ENCODE measurements around the gene BEX5. TPM values are rescaled to one million over a fixed set of nuclear protein-coding genes. Genes with fewer than 3 reads are reported as not detected.
"Not testable (repeated sequence)": the region's sequence is repeated elsewhere in the genome, so short reads cannot be mapped to it uniquely, and the experiment has no call there.

BEX5 gene
- total RNA-seq (1 to 10 TPM; 4.7 to 4.9 TPM), polyA plus RNA-seq (ENCODE audit: insufficient read length in 6 of 6) (1 to 10 TPM; 1.4 to 3.4 (median 2.4) TPM)
- long read RNA-seq, donor 1, partial matches to known transcripts: 0 of 3 reads
- long read RNA-seq, donor 1, other reads (novel, unspliced or antisense): 0 of 3 reads
- long read RNA-seq, donor 2, partial matches to known transcripts: 0 of 2 reads
- long read RNA-seq, donor 2, other reads (novel, unspliced or antisense): 0 of 2 reads
- long read RNA-seq, donor 3, partial matches to known transcripts: 0 of 1 reads
- long read RNA-seq, donor 3, other reads (novel, unspliced or antisense): 0 of 1 reads
- long read RNA-seq, donor 4, partial matches to known transcripts: 0 of 6 reads
- long read RNA-seq, donor 4, other reads (novel, unspliced or antisense): 2 of 6 reads
- long read RNA-seq, donor 5, transcript BEX5-201 (3 exons, 857 nt): major isoform, 5 of 5 reads
- long read RNA-seq, donor 5, partial matches to known transcripts: 0 of 5 reads
- long read RNA-seq, donor 5, other reads (novel, unspliced or antisense): 0 of 5 reads
- long read RNA-seq, donor 6, partial matches to known transcripts: 0 of 4 reads
- long read RNA-seq, donor 6, other reads (novel, unspliced or antisense): 0 of 4 reads
- long read RNA-seq, donor 7: 0 reads
- long read RNA-seq, donor 8: 0 reads
- long read RNA-seq, donor 9: 0 reads
- long read RNA-seq, donor 10, partial matches to known transcripts: 0 of 3 reads
- long read RNA-seq, donor 10, other reads (novel, unspliced or antisense): 0 of 3 reads
- long read RNA-seq, donor 11, transcript BEX5-201 (3 exons, 857 nt): major isoform, 85 of 107 reads
- long read RNA-seq, donor 11, partial matches to known transcripts: 22 of 107 reads
- long read RNA-seq, donor 11, other reads (novel, unspliced or antisense): 0 of 107 reads
- long read RNA-seq, donor 12, partial matches to known transcripts: 0 of 2 reads
- long read RNA-seq, donor 12, other reads (novel, unspliced or antisense): 0 of 2 reads

DNA sequence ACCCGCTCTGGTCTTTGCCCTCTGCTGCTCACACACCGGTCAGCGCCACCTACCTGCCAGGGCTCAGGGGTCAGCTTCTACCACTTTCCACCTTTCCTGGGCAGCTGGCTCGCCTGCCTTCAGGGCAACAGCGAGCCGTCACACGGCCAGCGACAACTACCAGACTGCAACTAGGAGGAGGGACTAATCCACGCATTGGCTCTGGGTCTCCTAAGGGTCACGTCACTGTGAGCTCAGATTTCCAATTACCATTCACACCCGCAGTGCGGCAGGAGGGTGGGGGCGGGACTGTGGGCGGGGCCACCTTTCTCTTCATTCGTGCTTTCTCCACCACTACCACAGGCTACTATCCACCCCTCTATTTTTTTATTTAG lies at the start of gene BEX5:
TSS of gene BEX5 (minus strand) at position 172 of the 374 bp plus-strand sequence. CDS start 1,712 bp downstream, outside the sequence.
- H3K27ac ChIP-seq: no peak within 1 kb of the TSS
- peak; percentile 98 for ATAC-seq
- intact Hi-C loops (cut with DNase I): no loop called here

DNA sequence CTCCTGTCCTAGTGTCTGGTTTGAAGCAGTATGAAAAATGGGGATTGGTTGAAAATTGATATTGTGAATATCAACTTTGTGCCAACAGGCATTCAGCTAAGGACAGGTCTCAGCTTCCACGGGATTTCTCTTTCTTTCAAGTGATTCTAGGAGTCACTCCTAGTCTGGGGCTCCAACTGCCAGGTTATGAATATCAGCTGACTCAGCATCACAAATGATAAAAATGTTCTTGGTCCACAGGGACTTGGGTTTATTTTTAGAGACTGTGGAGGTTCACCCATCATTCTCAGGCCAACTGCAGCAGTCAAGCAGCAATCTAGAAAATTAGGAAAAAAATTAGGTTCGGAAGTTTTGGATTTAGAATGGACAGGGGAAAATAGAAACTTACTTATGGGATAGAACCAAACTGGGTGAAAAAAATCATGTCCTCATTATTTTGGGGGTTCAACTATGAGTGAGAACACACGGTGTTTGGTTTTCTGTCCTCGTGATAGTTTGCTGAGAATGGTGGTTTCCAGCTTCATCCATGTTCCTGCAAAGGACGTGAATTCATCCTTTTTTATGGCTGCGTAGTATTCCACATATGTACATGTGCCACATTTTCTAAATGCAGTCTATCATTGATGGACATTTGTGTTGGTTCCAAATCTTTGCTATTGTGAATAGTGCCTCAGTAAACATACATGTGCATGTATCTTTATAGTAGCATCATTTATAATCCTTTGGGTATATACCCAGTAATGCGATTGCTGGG lies 30.4 kb upstream of the BEX5 start:
- intact Hi-C loops (cut with DNase I): no loop called here

More for the DNA sequence above, at the start of gene BEX5:
- Histone ChIP-seq H3K36me3 (no peaks in the 10 kb centered on the region), H3K27me3 (peaks cover 0 to 13% of the 10 kb centered on the region in 2 donors), H3K4me1 (no peaks in the 10 kb centered on the region), H3K9me3 (no peaks in the 10 kb centered on the region), H3K4me3 (peak within 1 kb of the TSS; percentile 27 to 42)
- TF ChIP-seq, protein P1, sequence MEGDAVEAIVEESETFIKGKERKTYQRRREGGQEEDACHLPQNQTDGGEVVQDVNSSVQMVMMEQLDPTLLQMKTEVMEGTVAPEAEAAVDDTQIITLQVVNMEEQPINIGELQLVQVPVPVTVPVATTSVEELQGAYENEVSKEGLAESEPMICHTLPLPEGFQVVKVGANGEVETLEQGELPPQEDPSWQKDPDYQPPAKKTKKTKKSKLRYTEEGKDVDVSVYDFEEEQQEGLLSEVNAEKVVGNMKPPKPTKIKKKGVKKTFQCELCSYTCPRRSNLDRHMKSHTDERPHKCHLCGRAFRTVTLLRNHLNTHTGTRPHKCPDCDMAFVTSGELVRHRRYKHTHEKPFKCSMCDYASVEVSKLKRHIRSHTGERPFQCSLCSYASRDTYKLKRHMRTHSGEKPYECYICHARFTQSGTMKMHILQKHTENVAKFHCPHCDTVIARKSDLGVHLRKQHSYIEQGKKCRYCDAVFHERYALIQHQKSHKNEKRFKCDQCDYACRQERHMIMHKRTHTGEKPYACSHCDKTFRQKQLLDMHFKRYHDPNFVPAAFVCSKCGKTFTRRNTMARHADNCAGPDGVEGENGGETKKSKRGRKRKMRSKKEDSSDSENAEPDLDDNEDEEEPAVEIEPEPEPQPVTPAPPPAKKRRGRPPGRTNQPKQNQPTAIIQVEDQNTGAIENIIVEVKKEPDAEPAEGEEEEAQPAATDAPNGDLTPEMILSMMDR (IDR thresholded peaks at IDR 0.05): no peak
- DNase-seq: peak in 3 of 4 donors; percentile 51 to 79 (median 60)

DNA sequence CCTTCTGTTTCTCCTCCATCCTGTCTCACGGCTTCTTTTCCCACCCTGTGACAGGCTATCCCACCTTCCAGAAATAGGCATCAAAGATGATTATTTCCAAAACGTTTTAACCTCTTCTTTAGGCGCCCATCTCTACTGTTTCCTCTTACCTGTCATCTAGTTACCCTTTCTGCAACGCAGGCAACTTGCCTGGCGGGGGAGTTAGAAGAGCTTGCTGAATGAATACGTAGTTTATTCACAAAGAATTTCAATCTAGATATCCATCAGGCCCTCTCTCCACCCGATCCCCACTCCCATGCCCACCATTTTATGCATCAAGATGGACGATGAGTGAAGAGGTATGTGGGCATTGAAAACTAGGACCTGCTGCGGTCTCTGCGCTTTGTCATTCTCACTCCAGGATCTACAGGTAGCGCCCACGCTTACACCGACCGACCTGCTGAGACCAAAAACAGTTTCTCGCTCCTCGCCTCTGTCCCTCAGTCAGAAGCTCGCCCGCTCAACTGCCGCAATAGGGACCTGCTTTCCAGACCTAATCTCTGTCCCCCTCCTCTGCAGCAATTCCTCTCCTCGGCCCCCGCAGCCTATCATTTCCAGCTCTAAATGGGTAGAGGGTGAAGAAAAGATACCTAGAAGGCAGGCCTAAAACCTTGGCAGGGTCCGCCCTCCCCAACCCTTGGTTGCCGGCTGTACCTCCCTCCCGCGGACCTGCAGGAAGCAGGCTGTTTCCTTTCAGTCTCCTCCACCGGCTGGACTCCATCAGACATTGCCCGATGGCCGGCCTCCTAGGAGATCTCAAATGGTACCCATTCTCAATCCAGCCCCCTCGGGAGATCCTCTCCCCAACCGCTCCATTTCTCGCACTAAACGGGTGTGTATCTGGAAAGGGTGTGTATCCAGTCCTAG lies 624 bp downstream of the BEX5 start:
- peaks cover 0 to 13% of the 10 kb centered on the region in 2 donors for H3K27me3 ChIP-seq
- TF ChIP-seq, protein P1 (IDR thresholded peaks at IDR 0.05): no peak
- H3K9me3 ChIP-seq: no peaks in the 10 kb centered on the region
- DNase-seq (peak in 1 of 4 donors; percentile 45), ATAC-seq (peak; percentile 66)
- no peaks in the 10 kb centered on the region for H3K4me1 ChIP-seq
- intact Hi-C loops (cut with DNase I): no loop called here
- H3K4me3 ChIP-seq: peak overlapping the region; percentile 27 to 42
- no peaks in the 10 kb centered on the region for H3K36me3 ChIP-seq
- H3K27ac ChIP-seq: no peak overlapping the region

More for the DNA sequence above, 30.4 kb upstream of the BEX5 start:
- Histone ChIP-seq H3K4me3 (no peak overlapping the region), H3K9me3 (peaks cover 0 to under 1% of the 10 kb centered on the region in 2 donors), H3K27ac (no peak overlapping the region), H3K36me3 (no peaks in the 10 kb centered on the region), H3K4me1 (no peaks in the 10 kb centered on the region), H3K27me3 (no peaks in the 10 kb centered on the region)
- DNase-seq: no peak
- TF ChIP-seq, protein P1 (IDR thresholded peaks at IDR 0.05): no peak
- no peak for ATAC-seq

- peak overlapping the region in 1 of 2 donors; percentile 42 for H3K4me3 ChIP-seq
- H3K9me3 ChIP-seq: no peaks in the 10 kb centered on the region
- no peaks in the 10 kb centered on the region for H3K4me1 ChIP-seq
- peaks cover 0 to 13% of the 10 kb centered on the region in 2 donors for H3K27me3 ChIP-seq
- ATAC-seq: peak; percentile 26
- intact Hi-C loops (cut with DNase I): no loop called here
- H3K27ac ChIP-seq: no peak overlapping the region
- TF ChIP-seq, protein P1 (IDR thresholded peaks at IDR 0.05): no peak
- no peak for DNase-seq
- H3K36me3 ChIP-seq: no peaks in the 10 kb centered on the region
Measured at GRCh38 chrX:102154218-102154860, 1.4 kb downstream of the BEX5 start.

DNA sequence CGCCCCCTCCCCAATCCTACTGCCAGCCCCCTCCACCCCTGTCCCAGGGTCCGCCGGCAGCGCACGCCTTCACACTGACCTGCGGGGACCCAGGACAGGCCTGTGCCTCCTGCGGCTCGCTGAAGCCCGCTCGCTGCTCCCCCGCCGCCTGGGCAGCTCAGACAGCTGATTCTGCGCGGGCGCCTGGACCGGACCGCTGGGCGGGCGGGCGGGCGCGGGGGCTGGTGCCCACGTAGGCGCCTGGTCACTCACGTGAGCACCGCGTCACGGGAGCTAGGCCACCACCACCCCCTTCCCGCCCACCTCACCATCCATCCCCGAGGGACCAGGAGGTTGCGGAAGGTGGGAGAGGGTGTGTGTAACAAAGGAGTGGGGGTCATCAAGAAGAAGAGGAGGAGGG lies 13.5 kb downstream of the BEX5 start, which contains the start of gene TCEAL6:
TSS of gene TCEAL6 (minus strand) at position 208 of the 400 bp plus-strand sequence.
- H3K27ac ChIP-seq, ATAC-seq, DNase-seq: not testable (repeated sequence)

GRCh38 chrX:102141631-102142030 lies 14.1 kb downstream of the BEX5 start:
- intact Hi-C loops (cut with DNase I); H3K27ac ChIP-seq; H3K4me3 ChIP-seq; H3K36me3 ChIP-seq; H3K4me1 ChIP-seq; ATAC-seq; H3K9me3 ChIP-seq; DNase-seq: not testable (repeated sequence)
- H3K27me3 ChIP-seq: peaks cover 15 to 31% of the 10 kb centered on the region in 2 donors

More for the DNA sequence above, 13.5 kb downstream of the BEX5 start, which contains the start of gene TCEAL6:
- intact Hi-C loops (cut with DNase I); H3K36me3 ChIP-seq; H3K4me1 ChIP-seq; H3K4me3 ChIP-seq; H3K9me3 ChIP-seq: not testable (repeated sequence)
- H3K27me3 ChIP-seq: peaks cover 15 to 31% of the 10 kb centered on the region in 2 donors

All from left lung (tissue), 14 donors.